ENCODE results near the gene RAB39B.
A peak's percentile ranks its signal among the peaks of the same experiment; 100 is the strongest.
"Not testable (repeated sequence)": the region's sequence is repeated elsewhere in the genome, so short reads cannot be mapped to it uniquely, and the experiment has no call there.

RAB39B gene, protein sequence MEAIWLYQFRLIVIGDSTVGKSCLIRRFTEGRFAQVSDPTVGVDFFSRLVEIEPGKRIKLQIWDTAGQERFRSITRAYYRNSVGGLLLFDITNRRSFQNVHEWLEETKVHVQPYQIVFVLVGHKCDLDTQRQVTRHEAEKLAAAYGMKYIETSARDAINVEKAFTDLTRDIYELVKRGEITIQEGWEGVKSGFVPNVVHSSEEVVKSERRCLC

DNA sequence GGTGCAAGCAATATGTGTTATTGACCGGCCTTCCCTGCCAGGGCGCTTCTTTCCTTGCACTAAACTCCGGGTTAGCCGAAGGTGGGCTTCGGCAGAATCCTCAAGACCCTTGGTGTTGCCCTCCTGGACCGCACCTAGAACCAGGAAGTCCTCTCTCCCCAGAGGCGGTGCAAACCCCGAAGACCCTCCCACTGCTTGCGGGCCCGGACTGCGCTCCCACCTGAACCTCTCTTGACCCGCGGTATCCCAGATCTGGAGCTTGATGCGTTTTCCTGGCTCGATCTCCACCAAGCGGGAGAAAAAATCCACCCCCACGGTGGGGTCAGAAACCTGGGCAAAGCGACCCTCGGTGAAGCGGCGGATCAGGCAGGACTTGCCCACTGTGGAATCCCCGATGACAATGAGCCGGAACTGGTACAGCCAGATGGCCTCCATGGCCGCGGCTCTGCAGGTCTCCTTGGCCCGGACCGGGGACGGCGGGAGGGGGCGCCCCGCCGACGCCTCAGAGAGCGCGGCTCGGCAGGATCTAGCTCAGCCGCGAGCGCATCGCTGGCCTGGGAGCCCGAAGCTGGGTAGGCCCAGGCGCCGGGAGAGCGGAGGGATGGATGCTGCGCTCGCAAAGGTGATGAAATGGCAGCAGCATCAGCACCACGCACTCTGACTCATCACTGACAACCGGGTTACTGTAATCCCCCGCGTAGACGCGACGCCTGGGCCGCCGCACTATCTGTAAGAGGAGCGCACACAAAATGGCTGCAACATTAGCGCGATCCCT, at the start of gene RAB39B:
TSS of gene RAB39B (minus strand) at position 638 of the 775 bp plus-strand sequence. CDS start at position 435, 203 bp downstream.
- peak; percentile 25 for DNase-seq (ENCODE audit: low read depth, low spot score)

DNA sequence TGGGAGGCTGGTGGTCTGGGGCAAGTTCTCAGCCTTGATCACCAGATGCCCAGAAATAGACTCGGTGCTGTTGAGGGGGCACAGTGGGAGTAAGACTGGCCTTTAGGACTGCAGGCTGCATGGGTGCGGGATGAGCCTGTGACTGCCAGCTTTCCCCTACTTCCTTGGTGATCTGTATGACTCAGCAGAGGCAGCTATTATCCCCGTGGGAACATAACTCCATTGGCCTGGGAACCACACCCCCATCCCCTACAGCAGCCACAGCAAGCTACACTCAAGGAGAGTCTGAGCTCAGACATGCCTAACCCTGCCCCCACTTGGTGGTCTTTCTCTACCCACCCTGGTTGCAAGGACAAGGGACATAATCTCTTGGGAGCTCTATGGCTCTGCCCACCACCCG, 49.5 kb upstream of the RAB39B start:
- DNase-seq (ENCODE audit: low read depth, low spot score): no peak

GRCh38 chrX:155293771-155294170, 29.5 kb upstream of the RAB39B start:
- no peak for DNase-seq (ENCODE audit: low read depth, low spot score)

GRCh38 chrX:155279873-155280272, 15.6 kb upstream of the RAB39B start:
- DNase-seq (ENCODE audit: low read depth, low spot score): no peak

DNA sequence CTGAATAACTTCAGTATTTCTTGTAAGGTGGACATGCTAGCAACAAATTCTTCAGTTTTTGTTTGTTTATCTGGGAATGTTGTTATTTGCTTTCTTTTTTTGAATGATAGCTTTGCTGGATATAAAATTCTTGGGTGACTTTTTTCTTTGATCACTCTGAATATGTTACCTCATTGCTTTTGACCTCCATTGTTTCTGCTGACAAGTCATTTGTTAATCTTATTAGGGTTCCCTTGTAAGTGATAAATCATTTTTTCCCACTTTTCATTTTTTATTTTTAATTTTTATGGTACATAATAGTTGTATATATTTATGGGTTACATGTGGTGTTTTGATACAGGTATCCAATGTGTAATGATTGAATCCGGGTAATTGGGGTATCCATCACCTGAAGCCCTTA, 6.7 kb upstream of the RAB39B start:
- DNase-seq (ENCODE audit: low read depth, low spot score): no peak

- not testable (repeated sequence) for DNase-seq (ENCODE audit: low read depth, low spot score)
Measured at GRCh38 chrX:155267995-155268394, 3.7 kb upstream of the RAB39B start.

DNA sequence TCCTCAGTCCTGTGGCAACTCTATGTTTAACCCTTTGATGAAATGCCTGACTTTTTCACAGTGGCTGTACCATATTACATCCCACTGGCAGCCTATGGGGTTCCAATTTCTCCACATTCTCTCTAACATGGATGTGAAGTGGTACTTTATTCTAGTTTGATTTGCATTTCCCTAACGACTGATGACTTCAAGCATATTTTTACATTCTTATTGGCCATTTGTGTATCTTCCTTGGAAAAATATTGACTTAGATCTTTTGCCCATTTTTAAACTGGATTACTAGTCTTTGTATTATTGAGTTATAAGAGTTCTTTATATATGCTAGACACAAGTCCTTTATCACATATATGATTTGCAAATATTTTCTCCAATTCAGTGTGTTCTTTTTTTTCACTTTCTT, 2.1 kb upstream of the RAB39B start:
- DNase-seq (ENCODE audit: low read depth, low spot score): no peak

DNA sequence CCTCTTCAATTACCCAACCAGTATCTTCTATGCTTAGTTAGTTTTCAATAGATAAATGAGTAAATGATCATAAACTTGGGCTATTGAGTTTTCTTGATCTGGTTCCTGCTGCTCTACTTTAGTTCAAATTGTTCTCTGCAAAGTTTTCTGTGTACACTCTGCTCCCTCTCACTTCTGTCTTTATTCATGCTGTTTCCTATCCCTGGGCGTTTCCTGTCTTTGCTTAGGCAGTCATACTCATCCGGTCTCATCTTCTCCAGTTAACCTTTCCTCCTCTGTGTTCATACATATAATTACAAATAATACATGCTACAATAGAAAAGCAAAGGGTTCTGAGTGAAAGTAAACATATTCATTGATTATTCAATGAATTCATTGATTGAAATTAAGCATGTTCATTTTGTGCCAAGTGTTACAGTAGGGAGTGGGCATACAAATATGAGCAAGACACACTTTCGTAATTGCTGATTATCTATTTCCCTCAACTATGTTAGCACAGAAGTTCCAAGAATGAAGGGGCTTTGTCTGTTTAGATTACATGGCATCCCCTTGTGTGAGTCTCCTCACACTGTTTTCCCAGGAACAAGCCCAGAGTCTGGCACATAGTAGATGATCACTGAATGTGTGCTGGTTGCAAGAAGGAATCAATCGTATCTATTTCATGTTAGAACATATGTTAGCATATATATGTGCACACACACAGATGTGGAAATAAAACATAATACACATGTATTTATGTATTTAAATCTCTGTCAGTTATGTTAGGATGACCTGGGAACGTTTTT, 1.1 kb downstream of the RAB39B start:
- DNase-seq (ENCODE audit: low read depth, low spot score): no peak

- DNase-seq (ENCODE audit: low read depth, low spot score): no peak
Measured at GRCh38 chrX:155259752-155260151, 4.5 kb downstream of the RAB39B start.

GRCh38 chrX:155251391-155251790, 12.9 kb downstream of the RAB39B start:
- no peak for DNase-seq (ENCODE audit: low read depth, low spot score)

DNA sequence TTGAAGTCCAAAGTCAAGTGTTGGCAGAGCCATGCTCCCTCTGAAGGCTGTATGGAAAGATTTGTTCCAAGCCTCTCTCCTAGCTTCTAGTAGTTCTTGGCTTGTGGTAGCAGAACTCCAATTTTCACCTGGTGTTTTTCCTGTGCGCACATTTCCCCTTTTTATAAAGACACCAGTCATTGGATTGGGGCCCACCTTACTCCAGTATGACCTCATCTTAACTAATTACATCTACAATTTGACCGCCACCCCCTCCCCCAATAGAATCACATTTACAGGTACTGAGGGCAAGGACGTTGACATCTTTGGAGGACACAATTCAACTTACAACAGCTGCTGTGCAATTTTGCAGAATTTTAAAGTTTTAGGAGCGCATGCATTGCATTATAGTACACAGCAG, 16.8 kb downstream of the RAB39B start:
- no peak for DNase-seq (ENCODE audit: low read depth, low spot score)

DNA sequence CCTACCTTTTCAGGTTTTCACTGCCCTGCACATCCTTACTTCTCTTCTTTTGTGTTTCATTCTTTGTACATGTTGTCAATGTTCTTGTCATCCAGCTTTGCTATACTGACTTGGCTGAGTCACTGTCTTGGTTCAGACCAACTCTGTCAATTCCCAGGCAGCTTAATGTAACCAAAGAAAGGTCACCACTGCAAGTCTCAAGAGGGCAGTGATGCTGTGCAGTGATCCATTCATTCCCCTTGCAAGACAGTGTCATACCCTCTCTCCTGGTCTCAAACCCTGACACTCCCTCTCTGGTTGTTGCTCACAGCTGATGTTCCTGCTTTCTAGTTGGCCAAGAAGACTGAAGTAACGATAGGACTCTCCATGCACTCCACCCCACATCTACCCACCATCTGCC, 17.5 kb downstream of the RAB39B start:
- no peak for DNase-seq (ENCODE audit: low read depth, low spot score)

DNA sequence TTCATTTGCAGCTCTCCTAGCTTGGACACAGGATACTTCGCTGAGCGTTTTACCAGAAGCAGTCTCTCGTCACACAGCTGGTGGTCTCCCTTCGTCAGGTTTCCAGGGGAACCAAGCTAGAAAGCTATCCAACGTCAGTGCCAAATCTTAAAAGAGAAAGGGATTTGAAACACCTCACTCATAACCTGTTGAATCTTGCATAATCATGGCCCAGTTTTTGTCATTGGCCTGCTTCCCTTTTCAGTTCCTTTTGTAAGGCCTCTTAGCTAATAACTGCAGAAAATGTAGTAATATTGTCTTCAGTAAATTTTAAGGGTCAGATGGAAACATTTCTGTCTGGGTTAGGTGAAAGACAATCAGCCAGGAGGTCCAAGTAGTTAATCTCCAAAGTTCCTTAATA, 22.0 kb downstream of the RAB39B start:
- no peak for DNase-seq (ENCODE audit: low read depth, low spot score)

GRCh38 chrX:155237719-155238118, 26.6 kb downstream of the RAB39B start:
- no peak for DNase-seq (ENCODE audit: low read depth, low spot score)

DNA sequence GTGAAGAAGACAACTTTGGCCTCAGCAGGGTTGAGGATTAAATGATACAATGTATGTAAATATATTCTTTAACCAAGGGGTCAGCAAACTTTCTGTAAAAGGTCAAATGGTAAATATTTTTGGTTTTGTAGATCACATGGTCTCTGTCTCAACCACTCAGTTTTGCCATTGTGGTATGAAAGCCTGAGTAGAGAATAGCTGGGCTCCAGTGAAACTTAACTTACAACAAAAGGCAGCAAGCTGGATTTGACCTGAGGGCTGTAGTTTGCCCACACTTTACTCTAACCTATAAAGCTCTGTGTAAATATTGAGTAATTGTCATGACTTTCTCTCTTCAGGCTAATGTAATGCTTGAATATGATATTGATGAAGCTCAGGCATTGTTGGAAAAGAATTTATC, 28.4 kb downstream of the RAB39B start:
- DNase-seq (ENCODE audit: low read depth, low spot score): no peak

- no peak for DNase-seq (ENCODE audit: low read depth, low spot score)
Measured at GRCh38 chrX:155231163-155231562, 33.1 kb downstream of the RAB39B start.

DNA sequence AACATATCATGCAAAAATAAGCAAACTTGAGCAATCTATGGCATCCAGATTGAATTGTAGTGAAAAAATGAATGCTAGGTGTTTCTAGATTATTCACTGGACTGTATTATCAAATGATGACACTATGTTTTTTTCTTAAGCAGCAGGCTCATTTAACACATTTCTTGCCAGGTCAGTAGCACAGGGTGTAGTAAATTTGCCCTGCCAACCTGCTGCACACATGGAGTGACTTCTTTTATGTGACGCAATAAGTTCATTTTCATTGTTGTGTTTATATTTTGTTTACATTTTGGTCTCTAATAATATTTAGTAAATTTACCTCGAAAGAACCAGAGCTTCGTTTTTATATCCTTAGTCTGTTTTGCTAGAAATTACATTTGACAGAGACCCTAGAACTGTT, 38.5 kb downstream of the RAB39B start:
- DNase-seq (ENCODE audit: low read depth, low spot score): no peak

DNA sequence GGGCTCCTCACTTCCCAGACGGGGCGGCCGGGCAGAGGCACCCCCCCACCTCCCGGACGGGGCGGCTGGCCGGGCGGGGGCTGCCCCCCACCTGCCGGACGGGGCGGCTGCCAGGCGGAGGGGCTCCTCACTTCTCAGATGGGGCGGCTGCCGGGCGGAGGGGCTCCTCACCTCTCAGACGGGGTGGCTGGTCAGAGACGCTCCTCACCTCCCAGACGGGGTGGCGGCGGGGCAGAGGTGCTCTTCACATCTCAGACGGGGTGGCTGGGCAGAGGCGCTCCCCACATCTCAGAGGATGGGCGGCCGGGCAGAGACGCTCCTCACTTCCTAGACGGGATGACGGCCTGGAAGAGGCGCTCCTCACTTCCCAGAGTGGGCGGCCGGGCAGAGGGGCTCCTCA, 40.5 kb downstream of the RAB39B start:
- not testable (repeated sequence) for DNase-seq (ENCODE audit: low read depth, low spot score)

GRCh38 chrX:155221351-155221750, 42.9 kb downstream of the RAB39B start:
- DNase-seq (ENCODE audit: low read depth, low spot score): no peak

GRCh38 chrX:155218777-155219176, 45.5 kb downstream of the RAB39B start:
- no peak for DNase-seq (ENCODE audit: low read depth, low spot score)

GRCh38 chrX:155216940-155217440, 47.3 kb downstream of the RAB39B start:
- DNase-seq (ENCODE audit: low read depth, low spot score): no peak

- peak; percentile 90 for DNase-seq (ENCODE audit: low read depth, low spot score)
Measured at GRCh38 chrX:155216179-155216939, 47.9 kb downstream of the RAB39B start, which contains the start of gene VBP1. Gene VBP1, plus strand, starts transcription at chrX:155216460. Its CDS starts 23 bp downstream, at chrX:155216483.
